GM12872 (cell line): Measurements from ENCODE around the gene CAMTA1.

Experiments
- TF ChIP-seq, protein P1 (sequence below): IDR thresholded peaks from 3 replicates; pipeline ENCODE4 v1.5.1; 2011; ENCODE audit warnings: low read depth, mild to moderate bottlenecking, low read length, moderate library complexity; ENCODE audit not compliant: insufficient read depth

CAMTA1 gene

DNA sequence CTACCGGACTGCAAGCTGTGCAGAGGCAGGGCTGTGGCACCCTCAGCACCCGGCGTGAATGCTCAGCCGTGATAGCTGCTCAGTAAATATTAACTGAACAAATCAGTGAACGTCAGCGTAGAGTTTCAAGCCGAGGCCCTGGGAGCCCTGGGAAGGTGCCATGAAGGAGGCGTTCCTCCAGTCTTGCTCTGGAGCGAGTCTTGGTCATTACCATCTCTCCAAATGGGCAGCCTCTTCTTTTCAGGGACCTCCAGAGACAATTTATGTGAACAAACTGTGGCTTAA is 449.2 kb downstream of the CAMTA1 start:
- TF ChIP-seq, protein P1, sequence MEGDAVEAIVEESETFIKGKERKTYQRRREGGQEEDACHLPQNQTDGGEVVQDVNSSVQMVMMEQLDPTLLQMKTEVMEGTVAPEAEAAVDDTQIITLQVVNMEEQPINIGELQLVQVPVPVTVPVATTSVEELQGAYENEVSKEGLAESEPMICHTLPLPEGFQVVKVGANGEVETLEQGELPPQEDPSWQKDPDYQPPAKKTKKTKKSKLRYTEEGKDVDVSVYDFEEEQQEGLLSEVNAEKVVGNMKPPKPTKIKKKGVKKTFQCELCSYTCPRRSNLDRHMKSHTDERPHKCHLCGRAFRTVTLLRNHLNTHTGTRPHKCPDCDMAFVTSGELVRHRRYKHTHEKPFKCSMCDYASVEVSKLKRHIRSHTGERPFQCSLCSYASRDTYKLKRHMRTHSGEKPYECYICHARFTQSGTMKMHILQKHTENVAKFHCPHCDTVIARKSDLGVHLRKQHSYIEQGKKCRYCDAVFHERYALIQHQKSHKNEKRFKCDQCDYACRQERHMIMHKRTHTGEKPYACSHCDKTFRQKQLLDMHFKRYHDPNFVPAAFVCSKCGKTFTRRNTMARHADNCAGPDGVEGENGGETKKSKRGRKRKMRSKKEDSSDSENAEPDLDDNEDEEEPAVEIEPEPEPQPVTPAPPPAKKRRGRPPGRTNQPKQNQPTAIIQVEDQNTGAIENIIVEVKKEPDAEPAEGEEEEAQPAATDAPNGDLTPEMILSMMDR: no peak

DNA sequence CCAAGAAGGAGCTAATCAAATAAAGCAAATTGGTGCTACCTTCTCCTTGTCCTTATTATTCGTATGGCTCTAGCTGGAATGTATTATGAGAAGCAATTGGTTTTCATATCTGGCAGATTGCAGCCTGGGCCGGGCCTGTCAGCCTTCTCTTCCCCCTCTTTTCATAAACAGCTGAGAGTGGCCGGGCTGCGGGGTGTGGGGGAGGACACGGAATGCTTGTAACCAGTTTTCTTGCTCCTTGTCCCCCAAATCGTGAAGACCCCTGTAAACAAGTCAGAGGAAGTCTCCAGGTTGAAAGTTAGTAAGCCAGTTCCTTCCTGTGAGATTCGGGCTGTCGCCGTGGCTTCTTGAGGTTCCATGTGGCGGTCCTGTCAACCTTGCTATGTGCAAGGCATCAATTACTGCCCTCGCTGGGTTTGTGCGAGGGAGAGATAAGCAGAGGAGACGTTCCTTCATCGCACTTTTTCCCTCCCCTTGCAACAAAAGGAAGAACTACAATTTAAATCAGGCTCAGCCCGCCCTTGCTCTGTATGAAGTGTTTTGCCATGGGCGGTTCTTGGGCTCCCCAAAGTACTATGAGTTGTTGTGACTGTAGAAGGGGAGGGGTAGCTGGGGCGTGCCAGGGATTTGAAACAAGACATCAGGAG is 450.7 kb downstream of the CAMTA1 start:
- TF ChIP-seq, protein P1: no peak

DNA sequence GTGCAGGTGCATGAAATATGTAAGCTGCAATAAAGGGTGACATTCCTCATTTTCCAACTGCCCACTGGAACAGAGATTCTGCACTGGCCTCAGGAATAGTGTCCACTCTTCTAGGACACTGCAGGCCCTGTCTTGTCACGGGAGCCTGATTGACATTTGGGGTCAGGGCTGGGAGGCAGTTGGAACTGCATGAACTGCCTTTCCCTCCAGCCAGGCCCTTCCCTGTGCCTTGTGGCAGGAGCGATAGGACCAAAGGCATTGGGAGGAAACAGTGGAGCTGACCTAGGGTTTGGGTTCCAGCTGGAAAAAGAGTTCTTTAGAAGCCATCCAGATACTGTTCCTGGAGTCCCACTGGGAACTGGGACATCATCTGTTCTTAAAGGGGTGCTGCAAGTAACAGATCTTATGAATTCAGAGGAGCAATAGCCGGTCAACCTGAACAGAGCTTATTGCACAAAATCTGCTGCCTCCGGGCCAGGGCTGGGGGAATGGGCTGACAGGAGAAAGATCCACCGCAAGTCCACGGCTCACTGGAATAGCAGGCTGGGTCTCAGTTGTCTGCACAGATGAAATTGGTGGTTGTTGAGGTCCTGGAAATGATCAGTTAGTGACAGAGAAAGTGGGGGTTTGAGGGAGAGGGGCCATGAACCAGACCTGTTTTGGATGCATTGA is 451.7 kb downstream of the CAMTA1 start:
- TF ChIP-seq, protein P1: no peak

DNA sequence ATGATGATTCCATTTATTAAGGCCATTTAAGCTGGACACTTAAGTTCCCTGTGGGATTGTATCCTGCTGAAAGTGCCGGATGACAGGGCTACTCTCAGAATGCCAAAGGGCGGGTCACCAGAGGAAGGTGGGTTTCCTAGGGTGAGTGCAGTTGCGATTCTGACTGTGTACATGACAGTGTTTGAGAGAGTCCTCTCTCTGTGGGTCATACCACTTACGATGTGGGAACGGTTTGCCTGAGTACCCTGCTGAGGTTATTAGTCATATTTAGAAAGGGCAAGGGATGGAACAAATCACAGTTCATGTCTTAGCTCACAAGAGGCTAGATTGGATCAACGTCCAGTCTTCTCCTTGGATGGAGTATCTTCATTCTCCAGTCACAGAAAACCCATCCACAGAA is 461.9 kb downstream of the CAMTA1 start:
- TF ChIP-seq, protein P1: no peak

DNA sequence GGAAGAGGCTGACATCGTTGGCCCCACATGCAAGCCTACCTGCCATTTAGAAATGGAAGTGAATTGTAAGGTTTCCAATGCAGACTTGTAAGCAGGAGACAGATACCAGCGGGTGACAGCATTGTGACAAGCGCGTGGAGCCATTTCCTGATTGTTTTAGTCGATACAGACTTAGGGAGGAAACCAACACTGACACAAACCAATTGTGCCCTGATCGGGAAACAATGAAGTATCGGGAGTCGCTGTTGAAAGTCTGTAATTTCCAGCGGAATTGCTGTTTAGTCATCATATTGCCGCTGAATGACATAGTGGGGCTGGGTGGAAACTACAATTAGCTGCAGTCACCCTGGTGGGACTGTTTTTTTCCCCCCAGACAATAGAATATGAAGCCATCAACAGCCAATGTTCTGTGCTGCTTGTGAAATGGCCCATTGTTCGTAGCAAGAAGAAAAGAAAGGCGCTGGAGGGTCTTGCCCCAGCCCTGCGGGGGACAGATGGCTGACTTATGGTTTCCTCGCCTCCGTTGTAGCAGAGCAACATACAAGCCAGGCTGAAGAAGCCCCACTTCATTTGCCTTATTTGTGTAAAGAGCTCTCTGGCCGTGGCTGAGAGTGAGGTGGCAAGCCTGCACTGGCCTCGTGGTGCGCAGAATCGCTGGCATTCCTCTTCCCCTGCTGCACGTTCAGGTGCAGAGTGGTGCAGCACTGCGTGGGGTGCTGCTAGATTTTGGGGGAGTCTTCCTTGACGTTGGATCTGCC is 462.7 kb downstream of the CAMTA1 start:
- TF ChIP-seq, protein P1: no peak

DNA sequence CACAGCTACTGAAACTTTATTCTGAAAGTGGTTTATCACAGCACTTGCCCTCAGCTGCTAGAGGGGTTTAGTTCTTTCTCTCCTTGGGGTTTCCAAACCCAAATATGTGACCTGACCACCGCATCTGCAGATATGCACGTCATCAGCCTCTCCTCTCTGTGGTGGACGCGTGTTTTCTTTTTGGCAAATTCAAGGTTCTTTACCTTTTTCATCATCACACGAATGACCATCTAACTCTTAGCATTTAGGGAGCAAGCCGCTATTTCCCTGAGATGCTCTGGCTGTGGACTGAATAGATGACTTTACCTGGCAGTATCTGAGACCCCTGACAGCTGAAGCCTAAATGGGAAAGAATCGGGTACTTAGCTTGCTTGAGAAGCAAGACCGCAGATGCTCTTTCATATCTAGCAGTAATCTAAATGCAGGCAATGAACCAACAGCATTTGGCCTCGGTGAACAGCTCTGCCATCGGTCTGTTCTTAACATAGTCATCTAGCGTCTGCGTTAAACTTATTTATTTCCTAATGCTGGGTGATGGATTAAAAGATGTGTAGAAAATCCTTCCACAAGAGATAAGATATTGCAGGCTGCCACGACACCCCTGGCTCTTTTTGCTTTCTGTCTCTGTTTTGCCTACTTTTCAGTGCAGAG is 463.4 kb downstream of the CAMTA1 start:
- TF ChIP-seq, protein P1: no peak

DNA sequence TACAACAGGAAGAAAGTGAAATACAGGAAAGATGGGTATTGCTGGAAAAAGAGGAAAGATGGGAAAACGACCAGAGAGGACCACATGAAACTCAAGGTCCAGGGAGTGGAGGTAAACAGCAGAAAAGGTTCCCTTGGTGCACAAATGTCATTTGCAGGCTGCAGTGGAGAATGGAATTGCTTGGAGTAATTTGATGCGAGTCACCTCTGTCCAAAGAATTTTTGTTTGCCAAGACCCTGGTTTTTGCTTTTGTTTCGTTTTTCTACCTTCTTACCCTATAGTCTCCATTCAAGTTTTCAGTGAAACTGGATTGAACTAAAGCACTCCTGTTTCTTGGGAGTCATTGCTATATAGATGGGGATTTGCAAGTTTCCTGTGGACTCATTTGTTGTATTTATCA is 464.3 kb downstream of the CAMTA1 start:
- TF ChIP-seq, protein P1: no peak
